SIG-M5 (cell line): ENCODE data around the gene RICTOR.

ENCODE experiments used
- DNase-seq: peaks from one replicate; lab custom pipeline; 2025; lab: John Stamatoyannopoulos, UW

The RICTOR gene

GRCh38 chr5:38888041-38888440, 186.2 kb downstream of the RICTOR start:
- no peak for DNase-seq
